PC-3 (cell line): ENCODE data around the gene APOM. TPM values are rescaled to one million over a fixed set of nuclear protein-coding genes. Genes with fewer than 3 reads are reported as not detected.

Experiments
- ATAC-seq: fragments of 200-7000 bp; cut with Tn5 transposase; 2 replicates; pipeline ENCODE4 v1.9.1; 2020; ENCODE audit warnings: mild to moderate bottlenecking, moderate library complexity
- BruUV-seq: library from RNA; stranded (reverse); fragments of 400-500 nt; replicated peaks from 2 replicates; lab custom pipeline; 2021; lab: Mats Ljungman, UMichigan
- CTCF ChIA-PET: fragments of 300-600 bp; sonication (Branson Sonifier 250); formaldehyde crosslinking; loops from one replicate; lab custom pipeline; 2022; ENCODE audit warnings: antibody characterized with exemption; lab: Charles Lee
- POLR2A ChIA-PET: fragments of 300-600 bp; sonication (Branson Sonifier 250); formaldehyde crosslinking; loops from one replicate; lab custom pipeline; 2022; ENCODE audit warnings: antibody characterized with exemption; ENCODE audit not compliant: unreplicated experiment; lab: Charles Lee
- DNase-seq: peaks from one replicate; pipeline ENCODE4 v3.0.0-alpha.2; 2015
- H2AFZ ChIP-seq: fragments of 300-600 bp; sonication (generic); 2 replicates; pipeline ENCODE4 v1.6.0; 2016; ENCODE audit warnings: antibody characterized with exemption, low read length
- H3F3A ChIP-seq: fragments of 300-600 bp; sonication (generic); one replicate; pipeline ENCODE4 v1.6.0; 2017; ENCODE audit warnings: antibody characterized with exemption, low read length, control low read depth, mild to moderate bottlenecking; ENCODE audit not compliant: unreplicated experiment
- H3K27ac ChIP-seq: fragments of 300-600 bp; sonication (generic); 2 replicates; pipeline ENCODE4 v1.5.1; 2016; ENCODE audit warnings: mild to moderate bottlenecking, low read length
- H3K27me3 ChIP-seq: fragments of 300-600 bp; sonication (generic); 2 replicates; pipeline ENCODE4 v1.6.1; 2016; ENCODE audit warnings: low read length, mixed read lengths
- H3K36me3 ChIP-seq: fragments of 300-600 bp; sonication (generic); 2 replicates; pipeline ENCODE4 v1.6.1; 2016; ENCODE audit warnings: low read depth, mixed run types, low read length, mixed read lengths
- H3K4me1 ChIP-seq: fragments of 300-600 bp; sonication (generic); 2 replicates; pipeline ENCODE4 v1.5.1; 2016; ENCODE audit warnings: low read length; ENCODE audit not compliant: insufficient read depth
- H3K4me2 ChIP-seq: fragments of 300-600 bp; sonication (generic); 2 replicates; pipeline ENCODE4 v1.6.0; 2016; ENCODE audit warnings: low read length
- H3K4me3 ChIP-seq: fragments of 300-600 bp; sonication (generic); 2 replicates; pipeline ENCODE4 v1.5.1; 2016; ENCODE audit warnings: mild to moderate bottlenecking, low read length, mixed read lengths
- H3K79me2 ChIP-seq: fragments of 300-600 bp; sonication (generic); 2 replicates; pipeline ENCODE4 v1.6.1; 2017; ENCODE audit warnings: low read length, mixed read lengths
- H3K9ac ChIP-seq: fragments of 300-600 bp; sonication (generic); 2 replicates; pipeline ENCODE4 v1.6.0; 2016; ENCODE audit warnings: mild to moderate bottlenecking, low read length
- H3K9me2 ChIP-seq: fragments of 300-600 bp; sonication (generic); replicated peaks from 2 replicates; pipeline ENCODE4 v1.6.1; 2016; ENCODE audit warnings: mixed run types, low read length, mixed read lengths
- H3K9me3 ChIP-seq: fragments of 300-600 bp; sonication (generic); 2 replicates; pipeline ENCODE4 v1.6.1; 2016; ENCODE audit warnings: low read length, mixed read lengths
- H4K20me1 ChIP-seq: fragments of 300-600 bp; sonication (generic); 2 replicates; pipeline ENCODE4 v1.6.1; 2016; ENCODE audit warnings: low read length, mixed read lengths
- EZH2 ChIP-seq: fragments of 300-600 bp; sonication (generic); IDR thresholded peaks from one replicate; pipeline ENCODE4 v1.6.1; 2017; ENCODE audit warnings: antibody characterized with exemption, mild to moderate bottlenecking, low read length; ENCODE audit not compliant: unreplicated experiment
- EZH2phosphoT487 ChIP-seq: fragments of 300-600 bp; sonication (generic); IDR thresholded peaks from 2 replicates; pipeline ENCODE4 v1.6.1; 2018; ENCODE audit warnings: mild to moderate bottlenecking, antibody characterized with exemption, low read length, borderline replicate concordance
- intact Hi-C: fragments of 100-400 bp; cut with micrococcal nuclease; formaldehyde crosslinking; loops from 2 replicates; pipeline ENCODE4 v1.9.0; 2023
- total RNA-seq: library from RNA; depleted of rRNA; stranded (reverse); fragments of >200 nt; gene quantifications from 2 replicates; pipeline ENCODE4 v1.2.3, GENCODE V29; 2014
- TF ChIP-seq, protein P1 (sequence below): fragments of 300-600 bp; sonication (generic); conservative IDR thresholded peaks from 2 replicates; pipeline ENCODE4 v1.5.1; 2017; ENCODE audit warnings: antibody characterized with exemption, low read depth, mild to moderate bottlenecking, low read length

The APOM gene
- total RNA-seq, 1 experiment from 2014 or later = 2.2 TPM

DNA sequence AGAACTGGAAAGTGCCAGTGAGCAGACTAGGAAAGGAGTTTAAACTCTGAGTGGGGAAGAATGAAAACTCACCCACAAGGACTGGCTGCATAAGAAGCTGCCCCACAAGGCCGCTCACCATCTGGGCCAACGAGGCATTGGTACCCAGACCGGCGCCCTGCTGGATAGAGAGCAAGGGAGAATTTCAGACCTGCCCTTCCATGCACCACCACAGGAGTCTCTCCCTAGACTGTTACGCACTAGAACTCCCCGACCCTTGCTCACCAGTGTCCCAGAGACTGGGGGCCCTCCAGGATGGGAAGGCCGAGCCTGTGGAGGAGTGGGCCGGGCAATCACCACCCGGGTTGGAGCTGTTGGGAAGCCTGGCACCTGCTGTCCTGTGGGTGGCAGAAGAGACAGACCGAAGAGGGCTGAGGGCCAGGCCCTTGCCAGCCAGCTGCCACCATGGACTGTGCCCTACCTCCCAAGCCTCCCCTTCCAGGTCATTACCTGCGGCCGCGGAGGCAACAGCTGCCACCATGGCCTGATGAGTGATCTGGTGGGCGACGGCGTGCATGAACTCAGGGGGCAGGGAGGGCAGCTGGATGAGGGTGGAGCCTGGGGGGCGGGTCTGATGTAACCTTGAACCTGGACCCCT lies 11.8 kb upstream of the APOM start:
- BruUV-seq = no TSS peak
- ChIA-PET POLR2A (interaction anchor here (0.6 kb wide), 2 partner anchors 8 to 74 kb away, joined by 3 to 14 read pairs; partner anchors contain the start of gene BAG6), CTCF (no interaction called here)
- H3K27ac ChIP-seq = no peak overlapping the region
- H2AFZ ChIP-seq = no peak overlapping the region
- intact Hi-C loops = no loop called here
- ATAC-seq (no peak; the same call in 1 of the 2 replicates), DNase-seq (no peak)
- H3K4me3 ChIP-seq = no peak overlapping the region
- no peaks in the 10 kb centered on the region for H3K4me1 ChIP-seq
- peaks cover 7% of the 10 kb centered on the region for H3F3A ChIP-seq
- H4K20me1 ChIP-seq = no peaks in the 10 kb centered on the region
- no peaks in the 10 kb centered on the region for H3K9me3 ChIP-seq
- TF ChIP-seq, protein P1, sequence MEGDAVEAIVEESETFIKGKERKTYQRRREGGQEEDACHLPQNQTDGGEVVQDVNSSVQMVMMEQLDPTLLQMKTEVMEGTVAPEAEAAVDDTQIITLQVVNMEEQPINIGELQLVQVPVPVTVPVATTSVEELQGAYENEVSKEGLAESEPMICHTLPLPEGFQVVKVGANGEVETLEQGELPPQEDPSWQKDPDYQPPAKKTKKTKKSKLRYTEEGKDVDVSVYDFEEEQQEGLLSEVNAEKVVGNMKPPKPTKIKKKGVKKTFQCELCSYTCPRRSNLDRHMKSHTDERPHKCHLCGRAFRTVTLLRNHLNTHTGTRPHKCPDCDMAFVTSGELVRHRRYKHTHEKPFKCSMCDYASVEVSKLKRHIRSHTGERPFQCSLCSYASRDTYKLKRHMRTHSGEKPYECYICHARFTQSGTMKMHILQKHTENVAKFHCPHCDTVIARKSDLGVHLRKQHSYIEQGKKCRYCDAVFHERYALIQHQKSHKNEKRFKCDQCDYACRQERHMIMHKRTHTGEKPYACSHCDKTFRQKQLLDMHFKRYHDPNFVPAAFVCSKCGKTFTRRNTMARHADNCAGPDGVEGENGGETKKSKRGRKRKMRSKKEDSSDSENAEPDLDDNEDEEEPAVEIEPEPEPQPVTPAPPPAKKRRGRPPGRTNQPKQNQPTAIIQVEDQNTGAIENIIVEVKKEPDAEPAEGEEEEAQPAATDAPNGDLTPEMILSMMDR = 0 out of 2 replicates have a peak, but pooled peaks have one; percentile 11
- TF ChIP-seq EZH2phosphoT487 = no peak
- no peaks in the 10 kb centered on the region for H3K9me2 ChIP-seq
- H3K27me3 ChIP-seq = no peaks in the 10 kb centered on the region
- H3K4me2 ChIP-seq = no peak overlapping the region
- H3K36me3 ChIP-seq = peaks cover 44% of the 10 kb centered on the region
- H3K79me2 ChIP-seq = peaks cover 2% of the 10 kb centered on the region
- no peak overlapping the region for H3K9ac ChIP-seq

DNA sequence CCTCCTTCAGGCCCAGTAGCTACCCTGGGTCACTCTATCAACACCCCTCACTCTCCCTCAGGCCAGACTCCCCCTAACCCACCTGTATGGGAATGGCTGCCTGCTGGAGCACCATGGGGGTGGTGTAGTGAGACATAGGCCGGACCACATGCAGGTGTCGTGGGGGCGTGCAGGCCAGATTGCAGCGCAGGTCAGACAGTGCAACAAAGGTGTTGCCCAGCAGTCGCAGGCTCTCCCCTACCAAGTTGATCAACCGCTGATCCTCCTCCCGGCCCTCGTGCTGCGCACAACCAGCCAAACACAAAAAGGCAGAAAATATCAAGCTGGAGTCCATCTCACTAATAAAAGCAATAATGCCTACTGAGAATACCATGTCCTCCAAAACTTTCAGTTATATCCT lies 10.4 kb upstream of the APOM start:
- peaks cover 15% of the 10 kb centered on the region for H3K79me2 ChIP-seq
- intact Hi-C loops = no loop called here
- no peak overlapping the region for H3K27ac ChIP-seq
- H3K9me3 ChIP-seq = no peaks in the 10 kb centered on the region
- no peak overlapping the region for H3K4me3 ChIP-seq
- H3K4me1 ChIP-seq = no peaks in the 10 kb centered on the region
- H2AFZ ChIP-seq = no peak overlapping the region
- ChIA-PET POLR2A (no interaction called here), CTCF (no interaction called here)
- H3K27me3 ChIP-seq = no peaks in the 10 kb centered on the region
- DNase-seq = no peak
- ATAC-seq = no peak
- H3K36me3 ChIP-seq = peaks cover 53% of the 10 kb centered on the region
- H4K20me1 ChIP-seq = no peaks in the 10 kb centered on the region; the same call in 1 of the 2 replicates
- BruUV-seq = no TSS peak
- TF ChIP-seq EZH2 (no peak), EZH2phosphoT487 (no peak)
- TF ChIP-seq, protein P1 = no peak
- H3K9ac ChIP-seq = no peak overlapping the region
- H3K9me2 ChIP-seq = no peaks in the 10 kb centered on the region
- no peak overlapping the region for H3K4me2 ChIP-seq
- no peaks in the 10 kb centered on the region for H3F3A ChIP-seq

DNA sequence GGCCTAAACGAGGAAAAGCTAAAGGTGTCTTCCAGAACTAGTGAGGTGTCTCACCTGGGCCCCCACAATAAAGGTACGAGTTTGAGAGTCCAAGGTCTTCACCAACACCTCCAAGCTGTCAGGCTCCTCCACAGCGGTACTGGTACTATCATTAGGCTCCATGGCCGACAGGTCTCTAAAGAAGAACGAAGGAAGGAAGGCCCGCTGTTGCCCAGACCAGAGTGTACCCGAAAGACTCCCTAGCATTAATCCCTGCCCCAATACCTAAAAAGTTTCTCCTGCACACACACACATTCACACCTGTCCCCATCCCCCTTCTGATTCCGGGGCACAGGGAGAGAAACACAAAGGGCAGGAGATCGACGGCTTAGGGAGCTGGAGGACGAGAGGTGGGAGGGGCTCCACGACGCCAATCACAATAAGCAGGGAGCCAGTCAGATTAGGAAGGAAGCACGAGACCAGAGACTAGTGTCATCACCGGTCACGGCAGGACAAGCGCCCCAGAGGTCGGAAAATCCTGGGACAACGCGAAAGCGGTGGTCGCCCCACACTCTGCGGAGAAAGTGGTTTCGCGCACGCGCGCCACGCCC lies 4.0 kb upstream of the APOM start:
- Histone ChIP-seq H3K27me3 (no peaks in the 10 kb centered on the region), H3F3A (no peaks in the 10 kb centered on the region), H3K4me3 (peak overlapping the region; percentile 88), H3K9me3 (no peaks in the 10 kb centered on the region), H3K9ac (peak overlapping the region; percentile 95), H3K4me1 (peaks cover 17% of the 10 kb centered on the region), H3K27ac (peak overlapping the region; percentile 86), H3K4me2 (peak overlapping the region; percentile 90), H3K36me3 (peaks cover 32% of the 10 kb centered on the region), H4K20me1 (no peaks in the 10 kb centered on the region; the same call in 1 of the 2 replicates), H3K79me2 (peaks cover 36% of the 10 kb centered on the region), H3K9me2 (no peaks in the 10 kb centered on the region), H2AFZ (peak overlapping the region; percentile 69)
- intact Hi-C loops = loop anchor here (1.0 kb wide), 1 partner anchor 31 kb away; the partner anchor contains the start of gene PRRC2A
- DNase-seq = peak; percentile 52
- POLR2A ChIA-PET = interaction anchor here (0.6 to 1.0 kb wide), 3 partner anchors 14 to 30 kb away, joined by 4 to 7 read pairs (median 6); no protein-coding TSS in a partner anchor
- TF ChIP-seq, protein P1 = no peak
- CTCF ChIA-PET = no interaction called here
- peak; percentile 62 for ATAC-seq
- BruUV-seq = TSS peak; percentile 54
